H7 (cell line): ENCODE measurements around the gene ANKS4B. TPM values are rescaled to one million over a fixed set of nuclear protein-coding genes. Genes with fewer than 3 reads are reported as not detected.
"Not testable (repeated sequence)": the region's sequence is repeated elsewhere in the genome, so short reads cannot be mapped to it uniquely, and the experiment has no call there.

ENCODE experiments used
- DNase-seq: peaks from one replicate; pipeline ENCODE4 v3.0.0; 2012
- H3K27me3 ChIP-seq: 2 replicates; pipeline ENCODE4 v1.6.0; 2011; ENCODE audit warnings: mild to moderate bottlenecking, low read length; ENCODE audit not compliant: control insufficient read depth, insufficient read depth
- H3K36me3 ChIP-seq: replicated peaks from 2 replicates; pipeline ENCODE4 v1.5.1; 2011; ENCODE audit warnings: low read length; ENCODE audit not compliant: control insufficient read depth, insufficient read depth
- H3K4me3 ChIP-seq: 2 replicates; pipeline ENCODE4 v1.5.1; 2011; ENCODE audit warnings: low read depth, mild to moderate bottlenecking, control low read depth, low read length, moderate library complexity; ENCODE audit not compliant: insufficient read depth
- total RNA-seq: library from RNA; depleted of rRNA; stranded (reverse); fragments of >200 nt; shearing (Covaris generic); gene quantifications from 2 replicates; pipeline ENCODE4 v1.2.3, GENCODE V29; 2014; rRNA removed

ANKS4B gene, protein sequence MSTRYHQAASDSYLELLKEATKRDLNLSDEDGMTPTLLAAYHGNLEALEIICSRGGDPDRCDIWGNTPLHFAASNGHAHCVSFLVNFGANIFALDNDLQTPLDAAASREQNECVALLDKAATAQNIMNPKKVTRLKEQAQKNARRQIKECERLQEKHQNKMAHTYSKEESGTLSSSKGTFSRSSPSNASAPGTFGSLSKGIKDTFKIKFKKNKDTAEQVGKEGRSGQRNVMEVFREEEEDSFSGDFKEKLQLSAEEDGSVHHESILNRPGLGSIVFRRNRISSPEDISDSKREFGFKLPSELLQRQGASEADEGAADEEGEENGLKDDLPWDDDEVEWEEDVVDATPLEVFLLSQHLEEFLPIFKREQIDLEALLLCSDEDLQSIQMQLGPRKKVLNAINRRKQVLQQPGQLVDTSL
- total RNA-seq = not detected in 2 replicates

DNA sequence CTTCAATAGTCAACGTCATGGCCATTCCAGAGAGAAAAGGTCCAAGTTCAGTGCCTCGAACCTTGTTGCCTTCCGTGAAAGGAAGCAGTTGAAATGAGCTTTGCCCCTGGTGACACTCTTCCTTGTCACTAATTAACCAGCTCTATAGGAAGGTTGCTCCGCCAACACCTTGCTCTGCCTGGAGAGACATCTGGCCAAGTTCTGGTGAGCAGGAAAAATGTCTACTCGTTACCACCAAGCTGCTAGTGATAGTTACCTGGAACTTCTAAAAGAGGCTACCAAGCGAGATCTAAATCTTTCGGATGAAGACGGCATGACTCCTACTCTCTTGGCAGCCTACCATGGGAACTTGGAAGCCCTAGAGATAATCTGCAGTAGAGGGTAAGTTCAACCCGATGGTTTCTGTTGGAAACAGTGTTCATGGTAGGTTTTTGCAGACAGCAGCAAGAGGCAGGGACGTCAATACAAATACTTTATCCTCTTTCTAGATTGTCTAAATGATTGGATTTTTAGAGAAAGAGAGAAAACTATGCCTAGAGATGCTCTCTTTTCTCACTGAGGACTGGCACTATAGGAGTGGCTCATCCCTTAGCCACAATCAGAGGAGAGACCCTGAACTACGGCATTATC, at the start of gene ANKS4B:
ANKS4B (plus strand) TSS at position 179 of the 630 bp plus-strand sequence; CDS start at position 218, 39 bp downstream.
- H3K27me3 ChIP-seq = no peaks in the 10 kb centered on the region
- no peaks in the 10 kb centered on the region for H3K36me3 ChIP-seq
- no peak for DNase-seq
- H3K4me3 ChIP-seq = no peak within 1 kb of the TSS

DNA sequence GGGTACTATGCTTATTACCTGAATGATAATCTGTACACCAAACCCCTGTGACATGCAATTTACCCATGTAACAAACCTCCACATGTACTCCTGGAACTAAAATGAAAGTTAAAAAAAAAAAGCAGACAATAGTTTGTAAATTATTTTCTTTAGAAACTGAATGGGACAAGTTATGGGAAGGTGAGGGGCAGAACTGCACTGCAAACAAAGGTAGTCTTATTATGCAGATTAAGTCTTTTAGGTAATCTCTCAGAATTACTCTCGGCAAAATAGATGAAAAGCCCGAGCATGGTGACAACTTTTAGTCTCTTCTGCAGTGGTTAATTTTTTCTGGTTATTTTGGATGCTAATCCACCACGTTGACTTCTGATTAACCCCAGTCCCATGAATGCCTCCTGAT, 49.5 kb upstream of the ANKS4B start:
- DNase-seq = no peak
- H3K4me3 ChIP-seq = no peak overlapping the region
- peaks cover 18% of the 10 kb centered on the region for H3K36me3 ChIP-seq
- H3K27me3 ChIP-seq = no peaks in the 10 kb centered on the region; the same call in 1 of the 2 replicates

DNA sequence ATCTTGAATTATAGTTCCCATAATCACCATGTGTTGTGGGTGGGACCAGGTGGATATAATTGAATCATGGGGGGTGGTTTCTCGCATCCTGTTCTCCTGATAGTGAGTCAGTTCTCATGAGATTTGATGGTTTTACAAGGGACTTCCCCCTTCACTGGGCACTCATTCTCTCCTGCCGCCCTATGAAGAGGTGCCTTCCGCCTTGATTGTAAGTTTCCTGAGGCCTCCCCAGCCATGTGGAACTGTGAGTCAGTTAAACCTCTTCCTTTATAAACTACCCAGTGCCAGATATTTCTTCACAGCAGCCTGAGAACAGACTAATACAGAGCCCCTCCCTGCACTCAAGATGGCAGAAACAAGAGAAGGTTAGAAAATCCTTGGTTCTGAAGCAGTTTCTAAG, 48.7 kb upstream of the ANKS4B start:
- H3K27me3 ChIP-seq = no peaks in the 10 kb centered on the region; the same call in none of the 2 replicates
- peaks cover 13% of the 10 kb centered on the region for H3K36me3 ChIP-seq
- no peak for DNase-seq
- H3K4me3 ChIP-seq = no peak overlapping the region

DNA sequence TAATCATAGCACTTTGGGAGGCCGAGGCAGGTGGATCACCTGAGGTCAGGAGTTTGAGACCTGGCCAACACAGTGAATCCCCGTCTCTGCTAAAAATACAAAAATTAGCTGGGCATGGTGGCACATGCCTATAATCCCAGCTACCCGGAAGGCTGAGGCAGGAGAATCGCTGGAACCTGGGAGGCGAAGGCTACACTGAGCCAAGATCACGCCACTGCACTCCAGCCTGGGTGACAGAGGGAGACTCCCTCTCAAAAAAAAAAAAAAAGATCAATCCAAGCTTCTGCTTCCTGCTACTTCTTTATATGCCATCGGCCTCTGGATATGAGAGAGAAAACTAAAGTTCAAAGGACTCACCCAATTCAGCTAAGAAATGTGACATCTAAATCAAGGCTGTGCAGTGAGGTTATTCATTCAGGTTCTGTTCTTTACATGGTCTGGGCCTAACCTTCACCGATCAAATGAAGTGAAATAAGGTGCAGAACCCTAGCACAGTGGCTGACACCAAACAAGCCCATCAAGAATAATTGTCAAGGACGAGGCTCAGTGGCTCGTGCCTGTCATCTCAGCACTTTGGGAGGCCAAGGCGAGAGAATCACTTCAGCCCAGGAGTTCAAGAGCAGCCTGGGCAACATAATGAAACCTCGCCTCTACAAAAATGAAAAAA, 47.7 kb upstream of the ANKS4B start:
- no peak for DNase-seq
- Histone ChIP-seq H3K4me3 (no peak overlapping the region), H3K36me3 (peaks cover 11% of the 10 kb centered on the region), H3K27me3 (no peaks in the 10 kb centered on the region; the same call in none of the 2 replicates)

DNA sequence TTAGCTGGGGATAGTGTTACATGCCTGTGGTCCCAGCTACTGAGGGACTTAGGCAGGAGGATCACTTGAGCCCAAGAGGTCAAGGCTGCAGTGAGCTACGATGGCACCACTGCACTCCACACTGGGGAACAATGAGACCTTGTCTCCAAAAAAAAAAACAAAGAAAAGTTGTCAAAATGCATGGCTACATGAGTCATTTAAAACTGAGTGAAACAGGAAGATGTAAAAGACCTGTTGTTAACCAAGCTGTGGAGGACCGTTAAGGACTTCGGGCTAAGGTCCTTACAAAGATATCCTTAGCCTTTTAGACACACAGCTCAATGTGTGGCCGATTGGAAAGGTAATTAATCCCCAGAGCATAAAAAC, 47.2 kb upstream of the ANKS4B start:
- no peak for DNase-seq
- Histone ChIP-seq H3K36me3 (peaks cover 7% of the 10 kb centered on the region), H3K4me3 (no peak overlapping the region), H3K27me3 (no peaks in the 10 kb centered on the region; the same call in none of the 2 replicates)

DNA sequence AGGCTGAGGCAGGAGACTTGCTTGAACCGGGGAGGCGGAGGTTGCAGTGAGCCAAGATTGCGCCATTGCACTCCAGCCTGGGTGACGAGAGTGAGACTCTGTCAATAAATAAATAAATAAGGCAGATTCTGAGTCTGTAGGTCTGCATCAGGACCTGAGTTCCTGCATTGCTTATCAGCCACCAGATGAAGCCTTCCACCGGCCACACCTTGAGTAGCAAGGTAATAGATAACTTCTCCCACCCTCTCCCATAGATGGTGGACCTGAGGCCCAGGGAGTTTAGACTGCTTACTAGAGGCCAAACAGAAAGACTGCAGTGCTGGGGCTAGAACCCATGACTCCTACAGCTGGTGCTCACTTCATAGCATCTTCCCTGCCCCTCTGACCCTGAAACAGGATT, 44.2 kb upstream of the ANKS4B start:
- Histone ChIP-seq H3K4me3 (no peak overlapping the region), H3K36me3 (no peaks in the 10 kb centered on the region), H3K27me3 (no peaks in the 10 kb centered on the region; the same call in none of the 2 replicates)
- DNase-seq = no peak

DNA sequence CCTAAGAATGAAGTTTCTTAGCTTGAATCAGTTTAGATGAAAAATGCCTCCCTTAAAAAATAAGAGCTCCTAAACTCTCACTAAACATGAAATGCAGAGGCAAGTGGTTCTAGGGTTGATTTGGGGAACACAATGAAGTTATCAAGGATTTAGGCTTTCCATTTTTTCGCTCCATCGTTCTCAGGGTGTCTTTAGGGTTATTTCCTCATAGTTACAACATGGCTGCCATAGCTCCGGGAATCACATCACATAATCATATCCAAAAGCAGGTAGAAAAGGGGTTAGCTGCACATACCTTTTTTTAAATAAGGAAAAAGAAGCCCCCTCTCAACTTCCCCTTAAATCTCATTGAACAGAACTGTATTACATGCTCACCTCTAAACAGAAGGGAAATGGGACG, 43.5 kb upstream of the ANKS4B start:
- Histone ChIP-seq H3K4me3 (no peak overlapping the region), H3K27me3 (no peaks in the 10 kb centered on the region; the same call in none of the 2 replicates), H3K36me3 (no peaks in the 10 kb centered on the region)
- no peak for DNase-seq

DNA sequence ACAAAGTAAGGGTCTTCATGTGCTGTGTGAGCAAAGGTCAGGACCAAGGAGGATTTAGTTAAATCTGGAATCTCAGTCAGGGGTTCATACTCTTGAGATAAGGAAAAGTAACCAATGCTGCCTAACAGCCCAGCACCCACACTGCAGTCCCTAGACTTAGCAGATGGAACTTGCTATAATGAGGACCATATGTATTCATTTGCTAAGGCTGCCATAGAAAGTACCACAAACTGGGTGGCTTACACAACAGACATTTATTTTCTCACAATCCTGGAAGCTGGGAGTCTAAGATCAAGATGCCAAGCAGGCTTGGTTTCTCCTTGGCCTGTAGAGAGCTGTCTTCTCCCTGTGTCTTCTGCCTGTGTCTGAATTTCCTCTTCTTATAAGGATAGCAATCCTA, 42.9 kb upstream of the ANKS4B start:
- H3K4me3 ChIP-seq = no peak overlapping the region
- H3K27me3 ChIP-seq = no peaks in the 10 kb centered on the region; the same call in none of the 2 replicates
- H3K36me3 ChIP-seq = no peaks in the 10 kb centered on the region
- DNase-seq = no peak

DNA sequence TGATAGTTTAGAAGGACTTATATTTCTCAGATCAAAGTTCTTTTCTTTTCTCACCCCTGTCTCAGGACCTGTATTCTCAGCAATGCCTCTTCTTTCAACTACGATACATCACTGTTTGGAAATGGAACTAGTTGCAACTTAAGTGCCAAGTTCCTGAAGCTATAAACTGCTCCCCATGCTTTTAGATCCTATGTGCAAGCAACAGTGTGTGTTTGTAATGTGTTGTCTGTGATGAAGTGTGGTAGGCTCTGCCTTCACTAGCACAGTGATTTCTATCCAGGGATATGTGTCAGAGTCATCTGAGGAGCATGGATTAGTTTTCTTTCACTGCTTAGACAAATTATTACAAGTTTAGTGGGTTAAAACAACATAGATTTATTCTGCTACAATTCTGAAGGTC, 40.5 kb upstream of the ANKS4B start:
- Histone ChIP-seq H3K4me3 (no peak overlapping the region), H3K36me3 (no peaks in the 10 kb centered on the region), H3K27me3 (no peaks in the 10 kb centered on the region; the same call in none of the 2 replicates)
- DNase-seq = no peak

DNA sequence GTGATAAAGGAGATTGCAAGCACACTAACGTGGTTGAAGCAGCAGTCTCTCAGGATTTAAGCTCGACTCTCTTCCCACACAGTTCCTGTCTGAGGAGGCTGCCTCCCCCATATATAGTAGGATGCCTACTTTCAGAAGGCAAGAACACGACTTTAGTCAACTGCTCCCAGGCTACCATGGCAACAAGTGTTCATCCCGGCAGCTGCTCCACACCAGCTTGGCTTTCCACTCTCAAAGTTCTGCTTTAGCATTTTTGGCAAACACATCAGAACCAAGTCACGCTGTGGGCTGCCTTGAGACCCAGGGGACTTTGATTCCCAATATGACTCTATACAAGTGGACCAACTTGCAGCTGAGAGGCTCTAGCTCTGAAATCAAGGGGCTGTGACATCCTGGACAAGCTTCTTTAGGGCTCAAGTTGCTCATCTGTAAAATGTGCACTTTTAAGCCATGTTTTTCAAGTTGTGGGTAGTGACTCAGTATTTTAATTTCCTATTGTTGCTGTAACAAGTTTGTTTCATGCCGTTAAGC, 38.7 kb upstream of the ANKS4B start:
- DNase-seq = no peak
- Histone ChIP-seq H3K4me3 (no peak overlapping the region), H3K36me3 (no peaks in the 10 kb centered on the region), H3K27me3 (no peaks in the 10 kb centered on the region)

DNA sequence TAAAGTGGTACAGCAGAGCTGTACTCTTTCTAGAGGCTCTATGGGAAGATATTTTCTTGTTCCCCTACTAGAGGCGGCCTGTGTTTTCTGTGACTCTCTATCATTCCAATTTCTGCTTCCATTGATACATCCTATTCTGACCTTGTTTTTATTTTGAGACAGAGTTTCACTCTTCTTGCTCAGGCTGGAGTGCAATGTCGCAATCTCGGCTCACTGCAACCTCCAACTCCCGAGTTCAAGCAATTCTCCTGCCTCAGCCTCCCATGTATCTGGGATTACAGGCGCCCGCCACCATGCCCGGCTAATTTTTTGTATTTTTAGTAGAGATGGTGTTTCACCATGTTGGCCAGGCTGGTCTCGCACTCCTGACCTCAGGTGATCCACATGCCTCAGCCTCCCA, 38.2 kb upstream of the ANKS4B start:
- H3K27me3 ChIP-seq, H3K4me3 ChIP-seq, DNase-seq, H3K36me3 ChIP-seq: not testable (repeated sequence)

DNA sequence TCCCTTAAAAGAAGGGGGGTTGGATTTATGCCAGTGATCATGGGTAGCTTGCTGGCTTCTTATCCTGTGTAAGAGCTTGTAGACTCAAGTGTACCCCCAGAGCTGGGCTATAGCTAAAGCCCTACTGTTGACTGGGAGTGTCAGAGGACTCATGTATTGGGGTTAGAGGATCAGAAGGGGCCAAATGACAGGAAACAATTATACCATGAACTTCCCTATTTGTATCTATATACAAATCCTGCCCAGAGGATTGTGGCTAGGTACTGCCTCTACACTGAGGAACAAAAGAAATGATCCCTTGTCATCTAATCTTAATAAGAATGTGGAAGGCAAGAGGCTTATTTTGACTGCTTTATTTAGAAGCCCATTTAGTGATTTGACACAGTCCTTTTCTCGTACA, 36.4 kb upstream of the ANKS4B start:
- no peak for DNase-seq
- Histone ChIP-seq H3K4me3 (no peak overlapping the region), H3K36me3 (no peaks in the 10 kb centered on the region), H3K27me3 (no peaks in the 10 kb centered on the region)

DNA sequence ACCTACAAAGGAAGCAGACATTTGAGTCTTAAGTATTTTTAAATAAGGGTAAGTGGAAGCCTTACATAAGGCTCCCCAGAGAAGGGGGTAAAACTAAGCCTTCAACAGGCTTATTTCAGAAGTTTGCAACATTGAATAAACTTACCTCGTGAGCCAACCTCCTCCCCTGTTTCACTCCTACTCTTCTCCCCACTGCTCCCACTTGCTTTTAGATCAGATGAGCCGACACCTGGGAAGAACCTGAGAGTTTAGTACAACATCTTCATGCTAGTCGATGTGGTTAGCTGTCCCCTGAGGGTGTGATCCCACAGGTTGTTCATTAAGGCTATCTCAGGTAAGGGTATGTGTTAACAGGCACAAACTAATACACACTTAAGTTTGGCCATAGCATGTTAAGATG, 35.9 kb upstream of the ANKS4B start:
- H3K27me3 ChIP-seq = no peaks in the 10 kb centered on the region
- H3K4me3 ChIP-seq = no peak overlapping the region
- DNase-seq = no peak
- no peaks in the 10 kb centered on the region for H3K36me3 ChIP-seq

DNA sequence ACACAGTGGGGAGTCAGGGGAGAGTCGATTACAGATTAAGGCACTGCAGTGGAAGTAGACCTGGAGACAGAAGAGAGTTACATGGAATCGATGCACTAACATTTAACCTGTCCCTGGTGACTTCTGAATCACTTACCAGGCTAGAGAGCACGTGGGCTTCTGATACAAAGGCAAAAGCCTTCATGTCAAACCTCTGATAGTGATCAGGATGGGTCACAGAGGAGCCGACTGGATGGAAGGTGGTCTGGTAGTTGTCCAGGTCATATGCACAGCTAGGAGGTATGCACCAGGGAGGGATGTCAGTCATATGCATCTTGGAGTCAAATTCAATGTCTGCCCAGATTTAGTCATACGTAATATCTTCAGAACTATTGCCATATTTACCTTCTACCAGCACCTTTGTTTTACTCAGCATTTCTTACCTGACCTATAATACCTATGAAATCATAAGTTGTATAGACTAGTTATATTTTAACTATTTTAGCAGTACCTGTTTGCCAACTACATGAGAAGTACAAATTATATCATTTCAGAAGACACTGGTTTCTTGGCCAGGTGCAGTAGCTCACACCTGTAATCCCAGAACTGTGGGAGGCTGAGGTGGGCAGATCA, 33.8 kb upstream of the ANKS4B start:
- H3K27me3 ChIP-seq = no peaks in the 10 kb centered on the region

More for the DNA sequence above, 33.8 kb upstream of the ANKS4B start:
- DNase-seq = no peak
- no peaks in the 10 kb centered on the region for H3K36me3 ChIP-seq
- H3K4me3 ChIP-seq = no peak overlapping the region
